IMR-90 (cell line): ENCODE results near the gene KYAT1. TPM values are rescaled to one million over a fixed set of nuclear protein-coding genes. Genes with fewer than 3 reads are reported as not detected.

Source experiments
- ATAC-seq: fragments of 200-7000 bp; cut with Tn5 transposase; 2 replicates; pipeline ENCODE4 v1.9.1; 2020; ENCODE audit warnings: low read depth, mild to moderate bottlenecking, moderate library complexity
- BruUV-seq: library from RNA; stranded (reverse); fragments of 400-500 nt; replicated peaks from 2 replicates; lab custom pipeline; 2021; lab: Mats Ljungman, UMichigan
- CTCF ChIA-PET: fragments of 300-600 bp; formaldehyde crosslinking; extraction: SDS; loops from one replicate; lab custom pipeline; 2021; ENCODE audit warnings: antibody characterized with exemption; lab: Yijun Ruan, JAX
- POLR2A ChIA-PET: fragments of 300-600 bp; sonication (Branson Sonifier 250); formaldehyde crosslinking; loops from one replicate; lab custom pipeline; 2022; ENCODE audit warnings: antibody characterized with exemption; ENCODE audit not compliant: unreplicated experiment; lab: Charles Lee
- DNase-seq: peaks from one replicate; pipeline ENCODE4 v3.0.0; 2013
- H2AFZ ChIP-seq: replicated peaks from 2 replicates; pipeline ENCODE3; 2013; ENCODE audit warnings: low read length, mild to moderate bottlenecking; ENCODE audit not compliant: poor library complexity
- H2AK5ac ChIP-seq: 2 replicates; pipeline ENCODE4 v1.6.1; 2013; ENCODE audit warnings: low read depth, low read length, inconsistent platforms
- H2AK9ac ChIP-seq: replicated peaks from 2 replicates; pipeline ENCODE3; 2013; ENCODE audit warnings: mild to moderate bottlenecking, low read depth, low read length, moderate library complexity; ENCODE audit not compliant: poor library complexity
- H2BK120ac ChIP-seq: 2 replicates; pipeline ENCODE4 v1.6.1; 2013; ENCODE audit warnings: low read depth, low read length, inconsistent platforms
- H2BK15ac ChIP-seq: 3 replicates; pipeline ENCODE4 v1.6.1; 2013; ENCODE audit warnings: low read depth, low read length, inconsistent platforms
- H2BK20ac ChIP-seq: 2 replicates; pipeline ENCODE4 v1.6.1; 2013; ENCODE audit warnings: low read depth, mild to moderate bottlenecking, inconsistent platforms, low read length, moderate library complexity
- H2BK5ac ChIP-seq: 2 replicates; pipeline ENCODE4 v1.6.1; 2013; ENCODE audit warnings: mild to moderate bottlenecking, low read depth, low read length, inconsistent platforms; ENCODE audit not compliant: poor library complexity, severe bottlenecking
- H3K14ac ChIP-seq: replicated peaks from 2 replicates; pipeline ENCODE4 v1.6.1; 2013; ENCODE audit warnings: low read depth, low read length, inconsistent platforms
- H3K18ac ChIP-seq: 2 replicates; pipeline ENCODE4 v1.6.1; 2013; ENCODE audit warnings: low read depth, low read length, control low read depth
- H3K23ac ChIP-seq: 2 replicates; pipeline ENCODE4 v1.6.1; 2013; ENCODE audit warnings: low read depth, low read length, inconsistent platforms
- H3K27ac ChIP-seq: 2 replicates; pipeline ENCODE4 v1.5.1; 2013; ENCODE audit warnings: mild to moderate bottlenecking, control low read depth, low read length; ENCODE audit not compliant: insufficient read depth
- H3K27me3 ChIP-seq: 2 replicates; pipeline ENCODE4 v1.6.1; 2013; ENCODE audit warnings: low read length; ENCODE audit not compliant: control insufficient read depth, insufficient read depth
- H3K36me3 ChIP-seq: 2 replicates; pipeline ENCODE4 v1.6.1; 2013; ENCODE audit warnings: low read length, mixed read lengths; ENCODE audit not compliant: control insufficient read depth, insufficient read depth
- H3K4ac ChIP-seq: 2 replicates; pipeline ENCODE4 v1.6.1; 2013; ENCODE audit warnings: low read depth, low read length, inconsistent platforms
- H3K4me1 ChIP-seq: 2 replicates; pipeline ENCODE4 v1.6.1; 2013; ENCODE audit warnings: low read length, mixed read lengths; ENCODE audit not compliant: control insufficient read depth, insufficient read depth
- H3K4me2 ChIP-seq: 2 replicates; pipeline ENCODE4 v1.6.1; 2013; ENCODE audit warnings: low read depth, mild to moderate bottlenecking, control low read depth, low read length, moderate library complexity
- H3K4me3 ChIP-seq: 2 replicates; pipeline ENCODE4 v1.5.1; 2013; ENCODE audit warnings: low read depth, mild to moderate bottlenecking, control low read depth, low read length, moderate library complexity; ENCODE audit not compliant: insufficient read depth
- H3K56ac ChIP-seq: 2 replicates; pipeline ENCODE4 v1.6.1; 2013; ENCODE audit warnings: low read length, inconsistent platforms; ENCODE audit not compliant: insufficient read depth; ENCODE audit errors: extremely low read depth
- H3K79me1 ChIP-seq, 2 experiments: 2 replicates each; pipeline ENCODE4 v1.6.1; 2013; ENCODE audit warnings: low read length in 2 of 2, inconsistent platforms in 1 of 2, low read depth in 1 of 2
- H3K9ac ChIP-seq: 2 replicates; pipeline ENCODE4 v1.6.1; 2013; ENCODE audit warnings: low read depth, low read length, control low read depth
- H3K9me1 ChIP-seq: 2 replicates; pipeline ENCODE4 v1.6.1; 2013; ENCODE audit warnings: low read length, inconsistent platforms; ENCODE audit not compliant: insufficient read depth
- H3K9me3 ChIP-seq: 2 replicates; pipeline ENCODE4 v1.6.1; 2013; ENCODE audit warnings: low read length; ENCODE audit not compliant: control insufficient read depth, insufficient read depth
- H4K20me1 ChIP-seq: 2 replicates; pipeline ENCODE4 v1.6.1; 2013; ENCODE audit warnings: low read length, inconsistent platforms; ENCODE audit not compliant: insufficient read depth
- H4K5ac ChIP-seq: 2 replicates; pipeline ENCODE4 v1.6.1; 2013; ENCODE audit warnings: mild to moderate bottlenecking, low read depth, low read length, control low read depth
- H4K8ac ChIP-seq, 2 experiments: 2 replicates each; pipeline ENCODE4 v1.6.1; 2013; ENCODE audit warnings: low read depth in 2 of 2, low read length in 2 of 2, control low read depth in 1 of 2, inconsistent platforms in 1 of 2
- H4K91ac ChIP-seq: 2 replicates; pipeline ENCODE4 v1.6.1; 2013; ENCODE audit warnings: low read depth, low read length, inconsistent platforms; ENCODE audit not compliant: insufficient read depth
- BHLHE40 ChIP-seq: fragments of 150-350 bp; IDR thresholded peaks from 2 replicates; pipeline ENCODE4 v1.6.1; 2016; ENCODE audit warnings: mild to moderate bottlenecking, low read depth, low read length
- CHD1 ChIP-seq: IDR thresholded peaks from 2 replicates; pipeline ENCODE4 v1.6.1; 2012; ENCODE audit warnings: low read depth, low read length, improper control_type of control experiment
- CTCF ChIP-seq: conservative IDR thresholded peaks from 2 replicates; pipeline ENCODE4 v1.5.1; 2012; ENCODE audit warnings: mild to moderate bottlenecking, low read depth, low read length, improper control_type of control experiment
- ELK1 ChIP-seq: fragments of 150-350 bp; IDR thresholded peaks from 2 replicates; pipeline ENCODE4 v1.6.1; 2016; ENCODE audit warnings: low read depth, mild to moderate bottlenecking, low read length, moderate library complexity, borderline replicate concordance
- FOS ChIP-seq: fragments of 150-350 bp; IDR thresholded peaks from 2 replicates; pipeline ENCODE4 v1.6.1; 2016; ENCODE audit warnings: low read depth, low read length
- MAFK ChIP-seq: IDR thresholded peaks from 2 replicates; pipeline ENCODE4 v1.6.1; 2012; ENCODE audit warnings: low read depth, low read length, improper control_type of control experiment
- NFE2L2 ChIP-seq: fragments of 150-350 bp; IDR thresholded peaks from 2 replicates; pipeline ENCODE4 v1.6.1; 2016; ENCODE audit warnings: low read depth, mild to moderate bottlenecking, low read length
- POLR2A ChIP-seq: IDR thresholded peaks from 2 replicates; pipeline ENCODE4 v1.6.1; 2012; ENCODE audit warnings: mild to moderate bottlenecking, low read depth, low read length
- RAD21 ChIP-seq: IDR thresholded peaks from 2 replicates; pipeline ENCODE4 v1.6.1; 2012; ENCODE audit warnings: low read length, improper control_type of control experiment
- RCOR1 ChIP-seq: IDR thresholded peaks from 2 replicates; pipeline ENCODE4 v1.6.1; 2012; ENCODE audit warnings: mild to moderate bottlenecking, low read length, improper control_type of control experiment; ENCODE audit not compliant: insufficient replicate concordance
- RFX5 ChIP-seq: IDR thresholded peaks from 2 replicates; pipeline ENCODE4 v1.8.0; 2012; ENCODE audit warnings: low read depth, mild to moderate bottlenecking, low read length, moderate library complexity
- SMC3 ChIP-seq: fragments of 150-350 bp; IDR thresholded peaks from 2 replicates; pipeline ENCODE4 v1.6.1; 2016; ENCODE audit warnings: low read depth, mild to moderate bottlenecking, antibody characterized with exemption, low read length, moderate library complexity
- USF2 ChIP-seq: fragments of 150-350 bp; IDR thresholded peaks from 2 replicates; pipeline ENCODE4 v1.6.1; 2017; ENCODE audit warnings: mild to moderate bottlenecking, antibody characterized with exemption, low read length, low read depth
- WGBS, 2 experiments: methylation state at CpG; one replicate each; pipeline versions ENCODE4 v1.1.5 to v1.1.7; 2013; ENCODE audit warnings: missing lambda C conversion rate in 2 of 2; ENCODE audit not compliant: insufficient read length in 1 of 2; ENCODE audit errors: extremely low coverage in 2 of 2; 5-methylcytosine and 5-hydroxymethylcytosine counted together
- dilution Hi-C: fragments of 300-500 bp; cut with HindIII; formaldehyde crosslinking; loops from one replicate; pipeline ENCODE4 v1.14.3; 2018; ENCODE audit warnings: low sequenced_read_pairs; ENCODE audit not compliant: unreplicated experiment
- in situ Hi-C: fragments of 300-500 bp; cut with MboI; formaldehyde crosslinking; loops from 3 replicates; pipeline ENCODE4 v1.14.3; 2019; ENCODE audit warnings: low sequenced_read_pairs, inconsistent platforms, mixed read lengths
- intact Hi-C: fragments of 100-400 bp; cut with micrococcal nuclease; formaldehyde crosslinking; loops from 2 replicates; pipeline ENCODE4 v1.10.0; 2022
- polyA plus RNA-seq, 3 experiments: library from polyadenylated mRNA; depleted of rRNA; stranded (reverse); fragments of >200 nt; gene quantifications; 2 replicates each; pipeline ENCODE4 v1.2.3, GENCODE V29; 2012; ENCODE audit warnings: low replicate concordance in 1 of 3
- total RNA-seq: library from RNA; depleted of rRNA; stranded (reverse); fragments of >200 nt; gene quantifications from 2 replicates; pipeline ENCODE4 v1.2.3, GENCODE V29; 2012

Gene KYAT1
- total and polyA plus RNA-seq, 2 of the 4 experiments (the other 2 are of a cell fraction): 6.8 to 9.5 TPM

- no TSS peak for BruUV-seq
- Histone ChIP-seq H3K4me2 (peak within 1 kb of the TSS; percentile 98), H4K91ac (peak within 1 kb of the TSS; percentile 66), H3K4ac (peak within 1 kb of the TSS; percentile 85), H3K27me3 (no peaks in the 10 kb centered on the region), H3K23ac (peak within 1 kb of the TSS; percentile 81), H3K27ac (peak within 1 kb of the TSS; percentile 84), H3K36me3 (peaks cover 18% of the 10 kb centered on the region), H3K4me1 (peaks cover 6% of the 10 kb centered on the region), H3K4me3 (peak within 1 kb of the TSS; percentile 81), H3K9ac (peak within 1 kb of the TSS; percentile 92), H3K18ac (peak within 1 kb of the TSS; percentile 5; the same call in 1 of the 2 replicates), H3K9me1 (no peaks in the 10 kb centered on the region; the same call in 1 of the 2 replicates), H4K8ac (peak within 1 kb of the TSS; percentile 92 to 100), H3K14ac (peak within 1 kb of the TSS; percentile 96), H3K56ac (peak within 1 kb of the TSS; percentile 43), H2AK5ac (peak within 1 kb of the TSS; percentile 85), H2BK15ac (peak within 1 kb of the TSS; percentile 26; the same call in 1 of the 3 replicates), H3K9me3 (no peaks in the 10 kb centered on the region), H3K79me1 (peaks cover 13 to 37% of the 10 kb centered on the region in 2 experiments), H2AFZ (peak within 1 kb of the TSS; percentile 100), H4K20me1 (0 out of 2 replicates have a peak, but pooled peaks cover 5% of the 10 kb centered on the region), H2BK5ac (peak within 1 kb of the TSS; percentile 79), H2BK20ac (no peak within 1 kb of the TSS), H2AK9ac (peak within 1 kb of the TSS; percentile 99), H2BK120ac (peak within 1 kb of the TSS; percentile 68), H4K5ac (peak within 1 kb of the TSS; percentile 72)
- dilution Hi-C loops (no loop called here), in situ Hi-C loops (no loop called here), intact Hi-C loops (loop anchor here (2.0 kb wide), 1 partner anchor 16 kb away; the partner anchor contains the start of gene ZER1)
- ChIA-PET CTCF (no interaction called here), POLR2A (no interaction called here)
- 0% methylated on average over 37 of the region's 64 CpGs; no CpG with 5 or more reads in 1 of the 2 experiments for WGBS, 2 experiments
- ATAC-seq (peak; percentile 95), DNase-seq (peak; percentile 70)
- TF ChIP-seq USF2 (peak; percentile 94), RAD21 (peak; percentile 22; the same call in 1 of the 2 replicates), POLR2A (no peak), CHD1 (no peak), SMC3 (peak; percentile 15; the same call in 1 of the 2 replicates), FOS (no peak), NFE2L2 (no peak), MAFK (no peak), ELK1 (no peak), CTCF (no peak), BHLHE40 (peak; percentile 94), RFX5 (no peak), RCOR1 (no peak)
These were observed 94.8 kb downstream of the KYAT1 start, which contains the start of gene TBC1D13 for GRCh38 chr9:128786681-128787601. TBC1D13 (plus strand) TSS chr9:128787253; CDS start chr9:128787354, 101 bp downstream.
